ENCODE measurements around the gene PGAM4.
"Not testable (repeated sequence)": the region's sequence is repeated elsewhere in the genome, so short reads cannot be mapped to it uniquely, and the experiment has no call there.

PGAM4 gene

GRCh38 chrX:77969538-77969937, at the start of gene PGAM4:
Gene PGAM4 (minus strand): TSS chrX:77969638. CDS start chrX:77969638, 0 bp downstream.
- DNase-seq, result no peak

- DNase-seq, result no peak
Observed at GRCh38 chrX:78011846-78012245, 42.4 kb upstream of the PGAM4 start.

- no peak for DNase-seq
Observed at GRCh38 chrX:77979870-77980269, 10.4 kb upstream of the PGAM4 start.

- DNase-seq, result no peak
Observed at GRCh38 chrX:77977518-77977917, 8.1 kb upstream of the PGAM4 start.

DNA sequence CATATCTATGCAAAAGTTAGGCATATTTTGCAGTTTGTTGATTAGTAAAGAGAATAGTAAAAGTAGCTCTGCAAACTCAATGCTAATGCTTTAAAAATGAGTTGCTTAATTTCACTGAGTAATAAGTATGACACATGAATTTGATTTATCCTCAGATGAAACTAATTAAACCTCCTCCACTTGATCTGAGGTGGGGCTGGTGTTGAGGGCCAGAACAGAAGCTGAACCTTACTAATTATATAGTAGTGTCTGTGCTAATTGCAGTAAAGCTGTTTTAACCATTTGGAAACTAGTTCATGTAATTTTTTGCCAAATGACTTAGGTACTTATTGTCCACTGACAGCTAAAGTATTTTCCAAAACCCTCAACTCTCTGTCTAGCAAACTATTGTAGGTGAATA, 7.7 kb upstream of the PGAM4 start:
- DNase-seq, result no peak

GRCh38 chrX:77975755-77976154, 6.3 kb upstream of the PGAM4 start:
- no peak for DNase-seq

DNA sequence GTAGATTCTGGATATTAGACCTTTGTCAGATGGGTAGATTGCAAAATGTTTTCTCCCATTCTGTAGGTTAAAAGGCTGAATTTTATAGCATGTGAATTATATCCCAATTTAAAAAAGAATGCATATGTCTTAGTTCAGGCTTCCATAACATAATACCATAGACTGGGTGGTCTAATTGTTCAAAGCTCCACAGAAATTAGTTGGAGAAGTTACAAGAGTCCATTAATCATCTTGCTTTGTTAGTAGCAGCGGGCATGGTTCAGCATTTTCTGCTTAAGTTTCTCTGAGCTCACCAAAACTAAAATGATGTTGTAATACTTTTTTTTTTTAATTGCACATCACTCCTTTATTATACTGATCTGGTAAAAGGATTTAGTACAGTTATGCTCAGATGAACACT, 1.8 kb downstream of the PGAM4 start:
- DNase-seq, result no peak

- no peak for DNase-seq
Observed at GRCh38 chrX:77966361-77966760, 3.1 kb downstream of the PGAM4 start.

- DNase-seq, result no peak
Observed at GRCh38 chrX:77962068-77962902, 7.2 kb downstream of the PGAM4 start.

- DNase-seq, result no peak
Observed at GRCh38 chrX:77961063-77961462, 8.4 kb downstream of the PGAM4 start.

GRCh38 chrX:77960567-77960966, 8.9 kb downstream of the PGAM4 start:
- no peak for DNase-seq

DNA sequence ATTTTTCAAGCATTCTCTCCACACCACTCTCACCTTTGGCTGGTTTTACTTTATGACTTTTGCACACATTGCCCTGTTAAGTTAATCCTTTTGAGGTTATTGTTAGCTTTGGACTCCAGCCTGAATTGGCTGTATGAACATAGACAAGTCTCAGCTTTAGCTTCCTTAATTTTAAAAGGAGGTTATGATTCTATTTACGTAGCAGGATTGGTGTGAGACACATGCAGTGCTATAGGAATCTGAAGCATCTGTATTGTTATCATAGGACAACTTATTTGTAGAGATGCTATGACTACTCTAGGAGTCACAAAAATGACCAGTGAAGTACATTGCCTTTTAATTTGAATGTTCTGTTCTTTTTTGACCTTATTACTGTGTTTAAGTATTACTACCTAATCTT, 15.7 kb downstream of the PGAM4 start:
- DNase-seq, result no peak

DNA sequence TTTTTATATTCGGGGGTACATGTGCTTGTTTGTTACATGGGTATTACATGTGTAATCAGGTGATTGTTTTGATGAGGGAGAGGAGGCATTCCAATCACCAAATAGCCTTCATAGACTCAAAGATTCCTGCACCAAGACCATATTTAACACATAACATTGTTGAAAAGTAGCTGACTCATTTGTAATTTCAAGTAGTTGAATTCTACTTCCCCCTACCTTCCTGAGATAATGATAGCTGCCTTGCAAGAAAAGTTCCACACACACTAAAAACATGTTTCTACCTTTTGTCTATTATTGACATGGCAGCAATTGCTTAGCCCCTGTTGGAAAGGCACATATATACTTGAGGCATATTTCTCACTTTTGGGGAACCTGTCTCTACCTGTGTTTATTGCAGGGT, 16.1 kb downstream of the PGAM4 start:
- no peak for DNase-seq

DNA sequence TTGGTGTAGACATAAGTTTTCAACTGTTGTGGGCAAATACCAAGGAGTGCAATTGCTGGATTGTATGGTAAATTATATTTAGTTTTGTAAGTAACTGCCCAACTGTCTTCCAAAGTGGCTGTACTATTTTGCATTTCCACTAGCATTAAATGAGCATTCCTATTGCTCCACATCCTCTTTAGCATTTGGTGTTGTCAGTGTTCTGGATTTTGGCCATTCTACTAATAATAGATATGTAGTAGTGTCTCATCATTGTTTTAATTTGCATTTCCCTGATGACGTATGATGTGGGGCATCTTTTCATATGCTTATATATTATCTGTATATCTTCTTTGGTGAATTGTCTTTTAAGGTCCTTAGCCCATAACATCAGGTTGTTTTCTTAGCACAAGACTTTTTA, 17.3 kb downstream of the PGAM4 start:
- no peak for DNase-seq

GRCh38 chrX:77949840-77950239, 19.6 kb downstream of the PGAM4 start:
- no peak for DNase-seq

DNA sequence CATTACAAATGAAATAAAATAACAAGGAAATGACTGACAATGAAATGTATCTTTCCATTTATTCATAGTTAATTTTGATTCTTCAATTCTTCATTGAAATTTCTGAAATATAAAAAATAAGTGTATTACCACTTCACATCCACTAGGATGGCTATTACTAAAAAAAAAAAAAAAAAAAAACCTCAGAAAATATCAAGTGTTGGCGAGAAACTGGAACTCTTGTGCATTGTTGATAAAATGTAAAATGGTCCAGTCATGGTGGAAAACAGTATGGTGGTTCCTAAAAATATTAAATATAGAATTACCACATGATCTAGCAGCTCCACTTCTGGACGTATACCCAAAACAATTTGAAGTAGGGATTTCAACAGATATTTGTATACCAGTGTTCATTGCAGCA, 22.9 kb downstream of the PGAM4 start:
- DNase-seq, result no peak

DNA sequence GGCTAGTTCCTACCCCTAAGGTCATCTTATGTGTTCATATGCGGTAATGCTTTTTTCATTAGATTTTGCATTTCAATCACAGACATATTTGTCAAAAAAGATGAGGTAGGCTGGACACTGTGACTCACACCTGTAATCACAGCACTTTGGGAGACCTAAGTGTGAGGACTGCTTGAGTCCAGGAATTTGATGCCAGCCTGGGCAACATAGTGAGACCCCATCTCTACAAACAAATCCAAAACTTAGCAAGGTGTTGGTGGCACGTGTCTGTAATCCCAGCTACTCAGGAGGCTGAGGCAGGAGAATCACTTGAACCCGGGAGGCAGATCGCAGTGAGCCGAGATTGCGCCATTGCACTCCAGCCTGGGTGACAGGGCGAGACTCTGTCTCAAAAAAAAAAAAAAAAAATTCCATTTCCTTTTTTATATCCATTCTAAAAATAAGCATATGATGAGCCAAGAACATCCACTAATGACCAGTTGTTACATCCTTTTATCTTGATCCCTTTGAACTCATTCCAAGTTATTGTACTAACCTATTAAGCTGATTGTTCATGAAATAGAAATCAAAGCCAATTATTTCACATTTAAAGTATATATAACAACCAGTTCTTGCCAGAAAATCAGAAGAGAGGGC, 23.4 kb downstream of the PGAM4 start:
- no peak for DNase-seq

- DNase-seq, result not testable (repeated sequence)
Observed at GRCh38 chrX:77945031-77945430, 24.4 kb downstream of the PGAM4 start.

DNA sequence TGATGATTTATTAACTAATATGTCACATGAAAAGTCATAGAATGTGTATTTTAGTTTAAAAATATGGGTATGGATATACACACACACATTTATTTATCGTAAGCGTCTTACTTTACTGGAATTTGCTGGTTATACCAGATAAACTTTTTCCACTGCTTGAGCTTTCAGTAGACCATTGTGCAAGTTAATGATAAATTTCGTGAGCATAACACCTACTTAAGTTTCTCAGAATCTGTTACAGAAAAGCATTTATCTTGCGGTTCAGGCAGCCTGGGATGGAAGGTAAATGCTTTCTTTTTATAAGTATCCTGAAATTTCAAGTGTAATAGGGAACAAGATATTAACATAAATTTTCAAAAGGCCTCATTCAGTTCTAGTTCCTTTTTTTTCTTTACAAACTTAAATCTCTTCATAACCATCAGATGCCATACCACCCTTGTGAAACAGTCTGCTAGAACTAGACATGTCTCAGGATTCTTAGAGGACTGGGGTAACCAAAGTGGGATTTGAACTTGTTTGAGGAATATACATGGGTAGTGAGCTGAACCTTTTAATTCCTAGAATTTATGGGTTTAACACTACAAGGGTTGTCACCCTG, 31.3 kb downstream of the PGAM4 start:
- DNase-seq, result no peak

GRCh38 chrX:77937291-77937690, 32.1 kb downstream of the PGAM4 start:
- no peak for DNase-seq

DNA sequence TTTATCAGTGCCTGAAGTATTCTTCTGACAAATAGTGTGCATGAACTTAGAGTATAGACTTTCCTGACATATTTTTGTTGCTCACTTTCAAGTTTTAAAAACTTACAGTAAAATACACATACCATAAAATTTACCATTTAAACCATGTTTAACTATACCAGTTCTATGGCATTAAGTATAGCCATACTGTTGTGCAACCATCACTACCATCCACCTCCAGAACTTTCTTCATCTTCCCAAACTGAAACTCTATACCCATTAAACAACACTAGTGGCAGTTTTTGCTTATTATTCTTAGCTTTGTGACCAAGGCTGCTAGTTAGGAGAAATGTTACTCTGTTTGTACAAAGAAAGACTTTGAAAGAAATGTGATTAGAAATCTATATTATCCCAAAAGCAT, 33.1 kb downstream of the PGAM4 start:
- DNase-seq, result no peak

DNA sequence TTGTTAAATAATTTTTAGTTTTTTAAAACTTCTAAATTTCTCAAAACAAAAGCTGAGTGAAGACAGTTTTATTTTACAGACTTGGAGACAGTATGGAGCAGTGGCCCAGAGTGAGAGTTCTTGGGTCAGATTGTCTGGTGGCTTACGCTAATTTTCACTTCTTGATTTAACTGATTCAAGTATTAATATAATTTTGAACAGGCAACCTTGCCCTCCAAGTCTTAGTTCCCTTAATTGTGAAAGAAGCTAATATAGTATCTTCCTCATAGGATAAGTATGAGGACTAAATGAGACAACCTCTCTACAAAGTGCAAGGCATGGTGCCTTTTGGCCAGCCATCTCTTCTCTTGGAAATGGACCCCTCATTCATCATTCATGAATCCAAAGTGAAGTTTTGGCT, 33.6 kb downstream of the PGAM4 start:
- DNase-seq, result no peak

DNA sequence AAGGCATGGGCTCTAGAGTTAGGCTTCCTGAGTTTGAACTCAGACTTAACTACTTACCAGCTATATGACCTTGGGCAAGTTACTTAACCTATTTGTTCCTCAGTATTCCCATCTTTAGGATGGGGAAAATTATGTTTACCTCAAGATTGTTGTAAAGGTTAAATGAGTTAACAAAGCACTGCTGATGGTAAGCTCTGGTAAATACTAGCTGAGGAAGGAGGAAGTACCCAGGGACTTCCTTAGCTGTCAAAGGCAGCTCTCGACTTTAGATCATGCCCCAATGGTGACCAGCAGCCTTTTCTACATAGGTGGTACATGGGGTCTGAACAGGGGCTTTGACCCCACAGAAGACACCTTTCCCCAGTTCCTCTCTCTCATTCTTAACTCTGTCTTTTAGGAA, 38.9 kb downstream of the PGAM4 start:
- DNase-seq, result no peak

DNA sequence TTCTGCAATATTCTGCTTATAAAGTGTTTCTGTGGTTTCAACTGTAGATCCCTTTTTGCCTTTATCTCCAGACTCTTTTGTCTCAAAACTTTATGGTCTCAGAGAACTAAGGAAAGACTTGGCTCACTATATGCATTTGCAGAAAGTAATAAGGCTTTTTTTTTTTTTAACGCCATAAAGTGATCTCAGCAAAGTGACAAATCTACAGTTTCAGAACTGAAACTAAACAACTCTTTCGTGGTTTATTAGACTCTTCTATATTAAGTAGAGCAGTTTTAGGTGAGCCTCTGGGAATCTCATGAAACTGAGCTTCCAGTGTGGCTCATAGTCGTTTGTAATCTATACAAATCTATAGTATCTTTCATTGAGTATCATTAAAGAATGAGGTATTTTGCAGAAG, 43.7 kb downstream of the PGAM4 start:
- no peak for DNase-seq

Measured in NCI-H1048 (cell line).